Neural cell (in vitro differentiated cells): ENCODE measurements around the gene BUD23.

Experiments
- EP300 ChIP-seq: fragments of 450-650 bp; conservative IDR thresholded peaks from 2 replicates; pipeline ENCODE4 v1.6.1; 2014; ENCODE audit warnings: antibody characterized with exemption, mild to moderate bottlenecking, moderate library complexity; ENCODE audit not compliant: poor library complexity, severe bottlenecking
- EZH2 ChIP-seq: fragments of 200-600, 300-800 bp; shearing (Covaris generic), sonication (generic); IDR thresholded peaks from 2 replicates; pipeline ENCODE4 v1.6.1; 2014; ENCODE audit warnings: antibody characterized with exemption, low read length, borderline replicate concordance, mild to moderate bottlenecking; ENCODE audit not compliant: insufficient read depth, poor library complexity, severe bottlenecking
- RAD21 ChIP-seq: fragments of 450-650 bp; conservative IDR thresholded peaks from 2 replicates; pipeline ENCODE4 v1.6.1; 2014; ENCODE audit warnings: antibody characterized with exemption, mild to moderate bottlenecking, moderate library complexity
- TAF1 ChIP-seq: IDR thresholded peaks from 2 replicates; pipeline ENCODE4 v1.6.1; 2012; ENCODE audit warnings: low read depth
- TF ChIP-seq, protein P1 (sequence below): fragments of 450-650 bp; IDR thresholded peaks from 2 replicates; pipeline ENCODE4 v1.5.1; 2014; ENCODE audit warnings: antibody characterized with exemption, mild to moderate bottlenecking, moderate library complexity; ENCODE audit not compliant: poor library complexity, severe bottlenecking

DNA sequence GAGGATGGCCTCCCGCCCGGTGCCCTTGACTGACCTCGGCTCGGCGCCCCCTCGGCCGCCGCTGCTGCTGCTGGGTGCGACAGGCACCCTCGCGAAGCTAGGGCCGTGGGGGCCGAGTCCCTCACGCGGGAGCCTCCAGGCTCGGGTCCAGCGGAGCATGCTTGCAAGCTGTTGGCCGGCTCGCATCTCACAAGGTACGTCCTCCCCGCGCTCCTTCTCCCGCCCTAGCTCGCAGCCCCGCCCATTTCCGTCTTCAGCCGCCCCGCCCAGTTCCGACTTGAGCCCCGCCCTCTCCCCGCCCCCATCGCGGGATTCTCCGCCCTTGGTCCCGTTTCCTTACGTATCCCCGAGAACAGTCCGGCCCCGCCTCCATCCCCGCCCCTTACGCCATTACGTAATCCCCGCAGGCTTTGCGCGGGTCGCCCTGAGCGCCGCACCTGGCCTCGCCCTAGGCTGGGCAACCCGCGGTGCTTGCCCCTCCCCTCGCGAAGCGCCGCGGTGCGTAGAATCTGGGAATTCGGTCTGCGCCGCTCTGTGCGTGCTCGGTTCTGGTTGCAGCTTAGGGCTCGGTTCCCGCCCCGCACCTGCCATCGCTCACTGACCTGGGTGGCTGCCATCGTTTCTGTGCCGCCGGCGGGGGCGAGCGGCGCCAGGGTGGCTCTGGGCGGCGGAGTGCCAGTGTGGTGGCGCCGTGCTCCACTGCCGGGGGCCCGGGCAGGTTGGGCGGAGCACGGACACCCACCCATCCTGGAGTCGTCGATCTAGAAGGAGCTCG is 55.4 kb downstream of the BUD23 start, which contains the start of gene ABHD11:
- TF ChIP-seq, protein P1, sequence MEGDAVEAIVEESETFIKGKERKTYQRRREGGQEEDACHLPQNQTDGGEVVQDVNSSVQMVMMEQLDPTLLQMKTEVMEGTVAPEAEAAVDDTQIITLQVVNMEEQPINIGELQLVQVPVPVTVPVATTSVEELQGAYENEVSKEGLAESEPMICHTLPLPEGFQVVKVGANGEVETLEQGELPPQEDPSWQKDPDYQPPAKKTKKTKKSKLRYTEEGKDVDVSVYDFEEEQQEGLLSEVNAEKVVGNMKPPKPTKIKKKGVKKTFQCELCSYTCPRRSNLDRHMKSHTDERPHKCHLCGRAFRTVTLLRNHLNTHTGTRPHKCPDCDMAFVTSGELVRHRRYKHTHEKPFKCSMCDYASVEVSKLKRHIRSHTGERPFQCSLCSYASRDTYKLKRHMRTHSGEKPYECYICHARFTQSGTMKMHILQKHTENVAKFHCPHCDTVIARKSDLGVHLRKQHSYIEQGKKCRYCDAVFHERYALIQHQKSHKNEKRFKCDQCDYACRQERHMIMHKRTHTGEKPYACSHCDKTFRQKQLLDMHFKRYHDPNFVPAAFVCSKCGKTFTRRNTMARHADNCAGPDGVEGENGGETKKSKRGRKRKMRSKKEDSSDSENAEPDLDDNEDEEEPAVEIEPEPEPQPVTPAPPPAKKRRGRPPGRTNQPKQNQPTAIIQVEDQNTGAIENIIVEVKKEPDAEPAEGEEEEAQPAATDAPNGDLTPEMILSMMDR, result peak; percentile 44
- TF ChIP-seq EP300, result peak; percentile 64
- TF ChIP-seq TAF1, result peak; percentile 82
- peak; percentile 36 for TF ChIP-seq RAD21
- TF ChIP-seq EZH2, result no peak
